Thyroid gland (tissue), 4 donors: Measurements from ENCODE around the gene TST. TPM values are rescaled to one million over a fixed set of nuclear protein-coding genes. Genes with fewer than 3 reads are reported as not detected.

Source experiments
- DNase-seq, 2 donors: peaks; one replicate each; pipeline ENCODE4 v3.0.0-alpha.2; 2019
- H3K27ac ChIP-seq, 3 donors: fragments of 200-600 bp; sonication (generic); 1 replicate in 2 of 3; 2 replicates in 1 of 3; pipeline ENCODE4 v1.5.1; 2016 to 2019; ENCODE audit warnings: mild to moderate bottlenecking in 1 of 3, moderate library complexity in 1 of 3
- H3K27me3 ChIP-seq: fragments of 200-600 bp; sonication (generic); one replicate; pipeline ENCODE4 v1.5.1; 2019
- H3K36me3 ChIP-seq, 2 donors: fragments of 200-600 bp; sonication (generic); one replicate each; pipeline ENCODE4 v1.5.1; 2016 to 2019
- H3K4me1 ChIP-seq, 2 donors: fragments of 200-600 bp; sonication (generic); one replicate each; pipeline ENCODE4 v1.5.1; 2017 to 2019
- H3K4me3 ChIP-seq, 3 donors: fragments of 200-600 bp; sonication (generic); replicated peaks in 1 of 3; 1 replicate in 2 of 3; 2 replicates in 1 of 3; pipeline ENCODE4 v1.5.1; 2016; ENCODE audit warnings: mild to moderate bottlenecking in 1 of 3
- H3K9me3 ChIP-seq: fragments of 200-600 bp; sonication (generic); one replicate; pipeline ENCODE4 v1.5.1; 2017
- CTCF ChIP-seq, 6 experiments: fragments of 200-600 bp in 3 of 6; fragments of 450-650 bp in 3 of 6; sonication (generic) in 3 of 6; IDR thresholded peaks; one replicate each; pipeline ENCODE4 v1.5.1; 2016 to 2019; ENCODE audit warnings: antibody characterized with exemption in 6 of 6, mild to moderate bottlenecking in 2 of 6, inconsistent platforms in 1 of 6, moderate library complexity in 1 of 6
- POLR2A ChIP-seq, 2 donors: fragments of 450-650 bp; IDR thresholded peaks; one replicate each; pipeline ENCODE4 v1.6.1; 2017; ENCODE audit warnings: antibody characterized with exemption in 2 of 2, mild to moderate bottlenecking in 2 of 2, moderate library complexity in 1 of 2
- WGBS, 2 donors: methylation state at CpG; one replicate each; pipeline ENCODE4 v1.1.5; 2017; 5-methylcytosine and 5-hydroxymethylcytosine counted together
- intact Hi-C: fragments of 100-400 bp; cut with DNase I; formaldehyde crosslinking; loops from one replicate; pipeline ENCODE4 v1.15.1; 2023
- total RNA-seq, 4 donors: library from RNA; depleted of rRNA; stranded (reverse); fragments of >200 nt; gene quantifications; one replicate each; pipeline ENCODE4 v1.2.3, GENCODE V29; 2016

The TST gene
- total RNA-seq, 4 donors from 2014 or later: 35.7 to 51.2 (median 37.8) TPM

- TF ChIP-seq CTCF (IDR thresholded peaks at IDR 0.05) (no peak), POLR2A (IDR thresholded peaks at IDR 0.05) (no peak)
- H3K36me3 ChIP-seq: no peaks in the 10 kb centered on the region
- H3K4me3 ChIP-seq: no peak overlapping the region
- H3K9me3 ChIP-seq: no peaks in the 10 kb centered on the region
- 66 to 67% methylated on average over 14 of the region's 14 CpGs for WGBS, 2 donors
- no peaks in the 10 kb centered on the region for H3K27me3 ChIP-seq
- intact Hi-C loops: loop anchor here (10.0 kb wide), 1 partner anchor 173 kb away; the partner anchor contains the start of gene NCF4
- no peak for DNase-seq
- H3K4me1 ChIP-seq: peaks cover 3 to 4% of the 10 kb centered on the region in 2 donors
- no peak overlapping the region for H3K27ac ChIP-seq
Measured at GRCh38 chr22:37037669-37038068, 18.4 kb upstream of the TST start.

GRCh38 chr22:37036655-37037377 lies 17.6 kb upstream of the TST start:
- H3K4me1 ChIP-seq: peaks cover 12% of the 10 kb centered on the region in 2 donors
- H3K36me3 ChIP-seq: no peaks in the 10 kb centered on the region
- H3K9me3 ChIP-seq: no peaks in the 10 kb centered on the region
- no peak overlapping the region for H3K27ac ChIP-seq
- no peaks in the 10 kb centered on the region for H3K27me3 ChIP-seq
- TF ChIP-seq POLR2A (IDR thresholded peaks at IDR 0.05): no peak
- no peak for TF ChIP-seq CTCF (IDR thresholded peaks at IDR 0.05)
- WGBS, 2 donors: 76 to 79% methylated on average over 11 of the region's 11 CpGs
- intact Hi-C loops: loop anchor here (10.0 kb wide), 1 partner anchor 172 kb away; the partner anchor contains the start of gene NCF4
- H3K4me3 ChIP-seq: no peak overlapping the region
- DNase-seq: no peak

- no peak for DNase-seq
- Histone ChIP-seq H3K4me3 (no peak overlapping the region), H3K9me3 (no peaks in the 10 kb centered on the region), H3K27ac (no peak overlapping the region), H3K36me3 (peaks cover 8 to 9% of the 10 kb centered on the region in 2 donors), H3K27me3 (no peaks in the 10 kb centered on the region), H3K4me1 (peaks cover 15 to 16% of the 10 kb centered on the region in 2 donors)
- TF ChIP-seq CTCF (IDR thresholded peaks at IDR 0.05) (no peak), POLR2A (IDR thresholded peaks at IDR 0.05) (no peak)
- 89 to 91% methylated on average over 22 to 23 of the region's 23 CpGs for WGBS, 2 donors
- intact Hi-C loops: loop anchor here (10.0 kb wide), 1 partner anchor 169 kb away; the partner anchor contains the start of gene NCF4
Measured at GRCh38 chr22:37033605-37034430, 14.6 kb upstream of the TST start.

GRCh38 chr22:37032535-37033460 lies 13.6 kb upstream of the TST start:
- no peak overlapping the region for H3K27ac ChIP-seq
- H3K4me3 ChIP-seq: no peak overlapping the region
- TF ChIP-seq CTCF (IDR thresholded peaks at IDR 0.05) (no peak), POLR2A (IDR thresholded peaks at IDR 0.05) (no peak)
- WGBS, 2 donors: 45 to 49% methylated on average over 17 to 18 of the region's 18 CpGs
- DNase-seq: peak; percentile 45 to 60
- no peaks in the 10 kb centered on the region for H3K27me3 ChIP-seq
- H3K36me3 ChIP-seq: peaks cover 8 to 11% of the 10 kb centered on the region in 2 donors
- intact Hi-C loops: loop anchor here (10.0 kb wide), 1 partner anchor 168 kb away; the partner anchor contains the start of gene NCF4
- no peaks in the 10 kb centered on the region for H3K9me3 ChIP-seq
- H3K4me1 ChIP-seq: peaks cover 15 to 16% of the 10 kb centered on the region in 2 donors
